GM12864 (cell line): ENCODE measurements around the gene APBB2.
A peak's percentile ranks its signal among the peaks of the same experiment; 100 is the strongest.

ENCODE experiments used
- DNase-seq: peaks from one replicate; pipeline ENCODE4 v3.0.0-alpha.2; 2011; ENCODE audit warnings: low read depth
- H3K4me3 ChIP-seq: 2 replicates; pipeline ENCODE4 v1.5.1; 2011; ENCODE audit warnings: mild to moderate bottlenecking, low read depth, low read length, control low read depth
- TF ChIP-seq, protein P1 (sequence below): IDR thresholded peaks from 2 replicates; pipeline ENCODE4 v1.5.1; 2011; ENCODE audit warnings: low read depth, mild to moderate bottlenecking, moderate library complexity, low read length, control low read depth, inconsistent platforms; ENCODE audit errors: missing control alignments

APBB2 gene

DNA sequence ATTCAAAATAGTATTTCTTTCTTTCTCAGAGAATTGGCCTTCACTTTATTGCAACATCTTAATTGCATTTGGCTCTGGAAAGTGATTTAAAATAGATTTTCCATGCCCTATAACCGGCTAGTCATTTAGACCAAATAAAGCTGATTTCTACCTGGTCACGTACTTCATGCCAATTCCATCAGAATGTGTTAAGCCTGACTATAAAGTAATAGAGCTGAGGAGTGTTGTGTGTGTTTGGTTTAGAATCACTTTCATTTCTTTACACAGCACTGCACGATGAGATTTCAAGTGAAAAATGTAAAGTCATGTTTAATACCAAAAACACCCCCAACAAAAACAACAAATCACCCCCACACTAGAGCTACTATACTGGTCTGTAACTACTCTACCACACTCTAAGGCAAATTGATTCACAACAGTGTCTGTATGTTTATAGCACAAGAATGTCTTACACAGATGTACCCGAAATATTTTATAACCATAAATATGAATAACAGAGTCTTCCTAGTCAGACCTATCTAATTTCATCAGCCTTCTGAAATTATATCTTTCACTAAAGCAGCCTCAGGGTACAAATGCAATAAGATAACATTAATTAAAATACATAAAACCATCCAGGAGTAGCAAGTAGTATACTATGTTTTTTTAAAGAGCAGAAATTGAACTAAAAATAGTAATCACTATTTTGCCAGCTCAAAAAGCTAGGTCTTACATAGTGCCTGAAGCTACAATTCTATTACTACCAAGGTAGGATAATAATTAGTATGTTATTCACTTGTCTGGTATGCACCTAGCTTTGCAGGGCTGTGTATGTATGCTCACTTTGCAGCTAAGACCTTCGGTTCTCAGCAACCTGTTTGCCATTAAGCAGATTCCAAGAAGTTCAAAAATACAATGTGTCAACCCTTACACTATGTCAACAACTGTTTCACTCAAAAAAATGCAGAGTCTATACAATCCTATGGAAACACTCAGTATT lies 28.4 kb downstream of the APBB2 start:
- DNase-seq, result no peak
- peak overlapping the region; percentile 23; the same call in 1 of the 2 replicates for H3K4me3 ChIP-seq
- TF ChIP-seq, protein P1, sequence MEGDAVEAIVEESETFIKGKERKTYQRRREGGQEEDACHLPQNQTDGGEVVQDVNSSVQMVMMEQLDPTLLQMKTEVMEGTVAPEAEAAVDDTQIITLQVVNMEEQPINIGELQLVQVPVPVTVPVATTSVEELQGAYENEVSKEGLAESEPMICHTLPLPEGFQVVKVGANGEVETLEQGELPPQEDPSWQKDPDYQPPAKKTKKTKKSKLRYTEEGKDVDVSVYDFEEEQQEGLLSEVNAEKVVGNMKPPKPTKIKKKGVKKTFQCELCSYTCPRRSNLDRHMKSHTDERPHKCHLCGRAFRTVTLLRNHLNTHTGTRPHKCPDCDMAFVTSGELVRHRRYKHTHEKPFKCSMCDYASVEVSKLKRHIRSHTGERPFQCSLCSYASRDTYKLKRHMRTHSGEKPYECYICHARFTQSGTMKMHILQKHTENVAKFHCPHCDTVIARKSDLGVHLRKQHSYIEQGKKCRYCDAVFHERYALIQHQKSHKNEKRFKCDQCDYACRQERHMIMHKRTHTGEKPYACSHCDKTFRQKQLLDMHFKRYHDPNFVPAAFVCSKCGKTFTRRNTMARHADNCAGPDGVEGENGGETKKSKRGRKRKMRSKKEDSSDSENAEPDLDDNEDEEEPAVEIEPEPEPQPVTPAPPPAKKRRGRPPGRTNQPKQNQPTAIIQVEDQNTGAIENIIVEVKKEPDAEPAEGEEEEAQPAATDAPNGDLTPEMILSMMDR, result no peak

DNA sequence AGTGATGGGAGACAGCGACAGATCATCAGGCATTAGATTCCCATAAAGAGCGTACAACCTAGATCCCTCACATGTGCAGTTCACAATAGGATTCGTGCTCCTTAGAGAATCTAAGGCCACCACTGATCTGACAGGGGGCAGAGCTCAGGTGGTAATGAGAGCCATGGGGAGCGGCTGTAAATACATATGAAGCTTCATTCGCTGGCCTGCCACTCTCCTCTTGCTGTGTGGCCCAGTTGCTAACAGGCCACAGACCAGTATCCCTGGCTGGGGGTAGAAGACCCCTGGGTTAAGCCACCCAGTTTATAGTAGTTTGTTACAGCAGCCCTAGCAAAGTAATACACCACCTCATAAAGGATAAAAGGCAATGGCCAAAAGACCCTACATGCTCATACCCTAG lies 30.3 kb downstream of the APBB2 start:
- H3K4me3 ChIP-seq, result no peak overlapping the region
- DNase-seq, result no peak
- TF ChIP-seq, protein P1, result no peak

DNA sequence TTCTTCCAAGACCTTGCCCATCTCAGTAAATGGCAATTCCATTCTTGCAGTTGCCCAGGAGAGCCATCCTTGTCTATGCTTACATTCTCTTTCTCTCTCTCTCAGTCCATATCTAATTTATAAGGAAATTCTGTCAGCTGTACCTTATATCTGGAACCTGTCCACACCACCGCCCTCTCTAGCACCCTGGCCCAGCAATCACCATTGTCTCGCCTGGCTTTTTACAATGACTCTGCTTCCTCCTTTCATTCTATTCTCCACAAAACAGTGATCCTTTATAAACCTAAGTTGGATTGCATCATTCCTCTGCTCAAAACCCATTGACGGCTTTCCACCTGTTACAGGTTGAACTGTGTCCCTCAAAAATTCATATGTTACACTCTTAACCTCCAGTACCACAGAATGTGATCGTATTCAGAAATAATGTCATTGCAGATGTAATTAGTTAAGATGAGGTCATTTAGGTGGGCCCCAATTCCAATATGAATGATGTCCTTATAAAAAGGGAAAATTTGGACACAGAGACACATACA lies 31.3 kb downstream of the APBB2 start:
- no peak for DNase-seq

DNA sequence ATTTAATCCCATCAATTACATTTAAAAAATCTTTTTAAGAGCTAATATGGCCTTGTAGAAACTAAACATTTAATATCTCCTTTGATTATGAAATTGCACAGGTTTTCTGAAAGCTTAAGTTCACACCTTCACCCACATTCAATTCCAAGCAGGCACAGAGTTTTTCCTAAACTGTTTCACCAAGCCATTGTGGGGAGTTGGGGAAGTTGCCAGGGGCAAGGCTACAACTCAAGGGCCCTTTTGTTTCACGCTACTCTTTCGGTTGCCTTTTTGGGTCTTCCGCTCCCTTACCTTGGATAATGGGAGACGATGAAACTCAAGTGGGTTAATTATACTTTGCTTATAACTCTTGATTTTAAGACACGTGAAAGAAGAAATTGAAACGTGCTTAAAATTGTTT lies 33.3 kb downstream of the APBB2 start:
- no peak overlapping the region for H3K4me3 ChIP-seq
- TF ChIP-seq, protein P1, result no peak
- no peak for DNase-seq

More for the DNA sequence above, 31.3 kb downstream of the APBB2 start:
- TF ChIP-seq, protein P1, result no peak
- no peak overlapping the region for H3K4me3 ChIP-seq

DNA sequence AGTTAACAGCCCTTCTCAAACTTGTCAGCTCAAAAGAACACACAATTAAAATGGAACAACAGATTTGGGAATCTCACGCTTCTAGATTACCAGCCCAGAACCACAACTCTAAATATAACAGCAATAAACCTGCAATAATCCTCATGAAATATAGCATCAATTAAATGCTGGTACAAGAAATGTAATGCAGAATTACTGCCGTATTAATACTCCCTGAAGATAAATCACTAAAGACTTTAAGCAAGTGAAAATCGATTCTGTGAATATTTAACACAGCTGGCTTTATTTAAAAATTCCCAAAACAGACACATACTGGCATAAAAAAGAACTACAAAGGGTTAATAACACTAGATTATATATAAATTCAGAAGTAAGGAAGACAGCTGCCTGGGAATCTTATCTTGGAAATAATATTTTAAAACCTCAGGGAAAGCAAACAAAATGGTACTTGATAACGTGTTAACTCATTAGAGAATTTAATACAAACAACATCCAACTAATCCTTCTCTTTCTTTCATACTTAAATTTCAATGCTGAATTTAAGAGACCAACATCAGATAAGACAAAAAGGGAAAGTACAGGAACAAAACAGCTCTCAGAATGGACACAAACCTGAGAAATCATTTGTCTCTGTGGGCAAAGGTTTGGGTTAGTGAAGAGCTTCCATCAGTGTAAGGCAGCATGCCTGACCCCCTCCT lies 34.7 kb downstream of the APBB2 start:
- TF ChIP-seq, protein P1, result no peak
- H3K4me3 ChIP-seq, result no peak overlapping the region
- no peak for DNase-seq

DNA sequence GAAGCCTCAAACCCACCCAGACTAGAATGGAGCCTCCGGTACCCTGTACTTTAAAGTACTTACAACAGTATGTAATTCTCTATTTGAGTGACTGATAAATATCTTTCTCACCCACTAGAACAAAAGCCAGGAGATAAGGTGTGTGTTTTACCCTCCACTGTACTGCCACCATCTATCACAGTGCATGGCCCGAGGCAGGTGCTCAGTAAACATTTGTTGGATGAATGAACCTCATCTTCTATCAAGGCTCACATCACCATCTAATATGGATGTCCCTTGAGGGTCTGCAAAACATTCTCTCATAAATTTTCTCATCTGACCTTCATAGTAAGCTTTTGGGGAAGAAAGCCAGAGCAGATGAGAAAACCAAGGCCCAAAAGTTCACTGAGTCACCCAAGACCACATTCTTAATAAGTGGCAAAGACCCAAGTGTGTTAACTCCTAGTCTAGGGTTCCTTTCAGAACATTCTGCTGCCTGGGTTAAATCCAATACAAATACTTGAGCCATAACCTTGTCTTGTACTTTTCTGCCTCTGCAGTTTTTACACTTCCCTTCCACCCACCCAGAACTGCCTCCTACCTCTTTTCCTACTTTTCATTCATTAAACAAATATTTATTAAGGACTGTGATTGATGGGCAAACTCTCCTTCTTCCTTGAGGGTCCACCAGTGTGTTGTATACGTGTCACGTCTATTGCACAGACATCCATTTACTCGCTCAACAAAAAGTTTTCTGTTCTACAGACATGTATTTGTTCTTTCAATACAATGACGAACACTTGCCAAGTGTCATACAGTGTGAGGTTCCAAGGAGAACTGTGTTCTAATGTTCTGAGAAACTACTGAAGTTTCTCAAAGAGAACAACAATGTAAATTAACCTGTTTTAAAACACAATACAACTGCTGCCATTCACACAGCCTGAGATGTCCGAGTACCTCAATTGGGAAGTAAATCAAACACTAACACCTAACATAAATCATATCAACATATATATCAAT lies 35.7 kb downstream of the APBB2 start:
- TF ChIP-seq, protein P1, result no peak
- no peak for DNase-seq
- no peak overlapping the region for H3K4me3 ChIP-seq
